ENCODE measurements around the gene GNPTG. TPM values are rescaled to one million over a fixed set of nuclear protein-coding genes. Genes with fewer than 3 reads are reported as not detected.

Gene GNPTG
- total RNA-seq, 1 experiment from 2014 or later: 29.4 TPM

DNA sequence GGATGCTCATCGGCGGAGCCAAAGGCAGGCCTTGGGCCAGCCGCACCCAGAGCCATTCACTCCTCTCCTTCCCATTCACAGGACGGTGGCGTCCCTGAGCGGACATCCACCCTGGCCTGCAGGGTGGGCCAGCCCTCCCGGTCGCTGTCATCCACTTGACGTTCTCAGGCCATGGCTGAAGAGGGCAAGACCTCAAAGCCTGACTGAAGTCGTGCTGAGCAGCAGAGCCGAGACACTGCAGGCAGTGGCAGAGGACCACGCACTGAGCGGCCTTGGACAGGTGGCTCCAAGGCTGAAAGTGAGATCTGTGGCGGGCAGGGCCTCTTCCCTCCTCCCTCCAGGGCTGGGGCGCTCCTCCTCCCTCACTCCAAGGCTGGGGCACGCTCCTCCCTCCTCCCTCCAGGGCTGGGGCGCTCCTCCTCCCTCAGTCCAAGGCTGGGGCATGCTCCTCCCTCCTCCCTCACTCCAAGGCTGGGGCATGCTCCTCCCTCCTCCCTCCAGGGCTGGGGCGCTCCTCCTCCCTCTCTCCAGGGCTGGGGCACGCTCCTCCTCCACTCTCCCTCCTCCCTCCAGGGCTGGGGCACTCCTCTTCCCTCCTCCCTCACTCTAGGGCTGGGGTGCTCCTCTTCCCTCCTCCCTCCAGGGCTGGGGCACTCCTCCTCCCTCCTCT, 24.1 kb downstream of the GNPTG start:
- Histone ChIP-seq H3K27ac (ENCODE audit: insufficient read length, low read depth, low read length) (no peak overlapping the region), H2AK5ac (ENCODE audit: insufficient read length, low read length) (no peak overlapping the region), H3K4me1 (ENCODE audit: insufficient read depth, low read length) (no peaks in the 10 kb centered on the region), H4K5ac (ENCODE audit: insufficient read length, low read depth, low read length) (no peak overlapping the region), H3K79me1 (ENCODE audit: insufficient read depth, low read depth, low read length, poor library complexity, severe bottlenecking) (peaks cover 5% of the 10 kb centered on the region), H4K8ac (replicated peaks; ENCODE audit: insufficient read length, low read depth, low read length) (no peak overlapping the region), H4K20me1 (ENCODE audit: control insufficient read depth, insufficient read depth, insufficient read length) (no peaks in the 10 kb centered on the region), H3K9ac (ENCODE audit: extremely low read depth, insufficient read length, low read length) (no peak overlapping the region), H3K4me2 (ENCODE audit: insufficient read depth, insufficient read length, low read length) (no peak overlapping the region), H2BK12ac (ENCODE audit: insufficient read length, low read depth, low read length) (no peak overlapping the region), H3K23ac (ENCODE audit: insufficient read length, low read depth, low read length) (no peak overlapping the region), H2BK120ac (ENCODE audit: low read depth, low read length, poor library complexity, severe bottlenecking) (no peak overlapping the region), H2BK15ac (ENCODE audit: low read depth, low read length) (no peak overlapping the region), H3K9me3 (ENCODE audit: control insufficient read depth, low read depth, low read length) (no peaks in the 10 kb centered on the region), H3K18ac (ENCODE audit: insufficient read length, low read depth, low read length) (no peak overlapping the region), H3K27me3 (ENCODE audit: insufficient read depth, low read length) (no peaks in the 10 kb centered on the region), H3K56ac (ENCODE audit: insufficient read length, low read depth, low read length) (no peak overlapping the region), H3K4ac (ENCODE audit: low read depth, low read length) (no peak overlapping the region), H3K79me2 (ENCODE audit: insufficient read depth, low read length) (peaks cover 3% of the 10 kb centered on the region; the same call in 1 of the 2 replicates), H3K23me2 (ENCODE audit: insufficient read length, low read depth, low read length, poor library complexity, severe bottlenecking) (peaks cover 20% of the 10 kb centered on the region), H2BK5ac (ENCODE audit: insufficient read length, low read length) (no peak overlapping the region), H4K91ac (ENCODE audit: insufficient read length, low read depth, low read length) (no peak overlapping the region), H3T11ph (ENCODE audit: low read length) (no peak overlapping the region), H2BK20ac (ENCODE audit: low read depth, low read length, poor library complexity, severe bottlenecking) (no peak overlapping the region), H2AFZ (ENCODE audit: low read length) (no peak overlapping the region), H3K14ac (ENCODE audit: insufficient read depth, low read length) (no peak overlapping the region)
- no peaks in the 10 kb centered on the region; the same call in 1 of the 2 replicates for H3K27me3 Mint-ChIP-seq (ENCODE audit: low read depth)
- H3K27ac Mint-ChIP-seq: peak overlapping the region in 1 of 3 experiments; percentile 39; a peak in 1 of 7 replicates
- H3K36me3 Mint-ChIP-seq (ENCODE audit: insufficient read depth in 1 of 3, low read depth in 3 of 3): peaks cover 3 to 7% (median 6%) of the 10 kb centered on the region in 3 experiments
- TF ChIP-seq, protein P1, sequence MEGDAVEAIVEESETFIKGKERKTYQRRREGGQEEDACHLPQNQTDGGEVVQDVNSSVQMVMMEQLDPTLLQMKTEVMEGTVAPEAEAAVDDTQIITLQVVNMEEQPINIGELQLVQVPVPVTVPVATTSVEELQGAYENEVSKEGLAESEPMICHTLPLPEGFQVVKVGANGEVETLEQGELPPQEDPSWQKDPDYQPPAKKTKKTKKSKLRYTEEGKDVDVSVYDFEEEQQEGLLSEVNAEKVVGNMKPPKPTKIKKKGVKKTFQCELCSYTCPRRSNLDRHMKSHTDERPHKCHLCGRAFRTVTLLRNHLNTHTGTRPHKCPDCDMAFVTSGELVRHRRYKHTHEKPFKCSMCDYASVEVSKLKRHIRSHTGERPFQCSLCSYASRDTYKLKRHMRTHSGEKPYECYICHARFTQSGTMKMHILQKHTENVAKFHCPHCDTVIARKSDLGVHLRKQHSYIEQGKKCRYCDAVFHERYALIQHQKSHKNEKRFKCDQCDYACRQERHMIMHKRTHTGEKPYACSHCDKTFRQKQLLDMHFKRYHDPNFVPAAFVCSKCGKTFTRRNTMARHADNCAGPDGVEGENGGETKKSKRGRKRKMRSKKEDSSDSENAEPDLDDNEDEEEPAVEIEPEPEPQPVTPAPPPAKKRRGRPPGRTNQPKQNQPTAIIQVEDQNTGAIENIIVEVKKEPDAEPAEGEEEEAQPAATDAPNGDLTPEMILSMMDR (conservative IDR thresholded peaks at IDR 0.05): no peak
- WGBS (ENCODE audit: extremely low coverage, insufficient read length, low lambda C conversion rate): no CpG with 5 or more reads among the region's 19 CpGs
- no peaks in the 10 kb centered on the region; a peak in 1 of 5 replicates for H3K9me3 Mint-ChIP-seq
- no peak overlapping the region for H3K4me3 Mint-ChIP-seq
- peaks cover 18 to 19% of the 10 kb centered on the region in 2 experiments for H3K4me1 Mint-ChIP-seq
- no peak for DNase-seq
